ENCODE data around the gene SFT2D3. TPM values are rescaled to one million over a fixed set of nuclear protein-coding genes. Genes with fewer than 3 reads are reported as not detected.

The SFT2D3 gene
- total and polyA plus RNA-seq, 2 of the 13 experiments (the other 11 are each of a cell fraction or from before 2014, with no cell fraction given): 8.3 to 9.4 TPM

- TF ChIP-seq ZBTB40 (IDR thresholded peaks at IDR 0.05) (no peak), ZBTB40 (CRISPR knock-in tag; IDR thresholded peaks at IDR 0.05) (no peak), ZSCAN5A (CRISPR knock-in tag; IDR thresholded peaks at IDR 0.05; ENCODE audit: borderline replicate concordance) (no peak), HOXD1 (CRISPR knock-in tag; IDR thresholded peaks at IDR 0.05) (no peak), RFXAP (CRISPR knock-in tag; IDR thresholded peaks at IDR 0.05; ENCODE audit: borderline replicate concordance) (no peak), ZFX (CRISPR knock-in tag; IDR thresholded peaks at IDR 0.05; ENCODE audit: low read depth) (no peak), HOXA9 (CRISPR knock-in tag; IDR thresholded peaks at IDR 0.05; ENCODE audit: borderline replicate concordance) (no peak), ZNF556 (CRISPR knock-in tag; IDR thresholded peaks at IDR 0.05; ENCODE audit: borderline replicate concordance) (no peak), BCL3 (CRISPR knock-in tag; IDR thresholded peaks at IDR 0.05) (no peak), HDAC6 (IDR thresholded peaks at IDR 0.05; ENCODE audit: low read depth, low read length) (no peak), YEATS2 (CRISPR knock-in tag; IDR thresholded peaks at IDR 0.05; ENCODE audit: borderline replicate concordance) (no peak), HNRNPH1 (optimal IDR thresholded peaks at IDR 0.05; ENCODE audit: low read depth, low read length) (no peak)
Observed at GRCh38 chr2:127694986-127695385, 6.3 kb upstream of the SFT2D3 start (continued).

Data from HepG2 (cell line).